Esophagus squamous epithelium (tissue), 4 donors: ENCODE data around the gene CCDC106.

ENCODE experiments used
- CTCF ChIP-seq, 6 experiments: fragments of 450-650 bp in 4 of 6; fragments of 200-600 bp in 2 of 6; sonication (generic) in 2 of 6; IDR thresholded peaks; one replicate each; pipeline ENCODE4 v1.5.1; 2016 to 2019; ENCODE audit warnings: antibody characterized with exemption in 6 of 6, mild to moderate bottlenecking in 4 of 6, moderate library complexity in 4 of 6
- POLR2A ChIP-seq, 4 donors: fragments of 450-650 bp; IDR thresholded peaks; one replicate each; pipeline ENCODE4 v1.6.1; 2017; ENCODE audit warnings: antibody characterized with exemption in 4 of 4, mild to moderate bottlenecking in 4 of 4, moderate library complexity in 3 of 4

DNA sequence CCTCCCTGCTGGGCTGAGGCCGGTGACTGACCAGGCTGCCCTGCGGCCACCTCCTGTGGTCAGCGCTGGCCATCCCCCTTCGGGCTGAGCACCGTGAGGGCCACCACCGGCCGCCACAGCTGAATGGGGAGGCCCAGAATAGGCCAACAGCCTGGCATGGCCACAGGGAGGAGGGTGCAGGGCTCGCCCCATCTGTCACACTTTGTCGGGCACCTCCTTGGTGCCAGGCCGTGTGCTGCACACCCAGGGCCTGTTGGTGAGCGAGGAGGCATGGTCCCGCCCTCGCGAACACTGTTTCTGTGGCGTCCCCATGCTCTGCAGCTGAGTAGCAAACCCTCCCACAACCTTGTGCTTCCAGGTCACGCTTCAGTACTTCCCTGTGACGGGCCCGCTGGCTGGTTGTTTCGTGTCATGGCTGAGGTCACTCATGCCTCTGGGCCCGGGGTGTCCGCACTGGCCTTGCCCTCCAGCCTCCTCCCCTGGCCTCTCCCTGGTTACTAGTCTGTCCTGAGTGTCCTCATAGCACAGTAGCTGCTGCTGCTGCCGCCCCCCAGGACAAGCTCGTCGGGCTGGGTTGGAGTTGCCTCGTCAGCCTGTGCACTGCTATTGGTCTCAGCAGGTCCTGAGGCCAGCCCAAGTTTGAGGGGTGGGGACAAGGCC lies 42.2 kb downstream of the CCDC106 start:
- TF ChIP-seq CTCF (IDR thresholded peaks at IDR 0.05) (no peak), POLR2A (IDR thresholded peaks at IDR 0.05) (no peak)
